ENCODE measurements around the gene ITGA2. TPM values are rescaled to one million over a fixed set of nuclear protein-coding genes. Genes with fewer than 3 reads are reported as not detected.
A peak's percentile ranks its signal among the peaks of the same experiment; 100 is the strongest.
"Not testable (repeated sequence)": the region's sequence is repeated elsewhere in the genome, so short reads cannot be mapped to it uniquely, and the experiment has no call there.

The ITGA2 gene
- total RNA-seq, 1 experiment from 2014 or later, result 13.6 TPM

- H3K36me3 ChIP-seq (ENCODE audit: control insufficient read depth, insufficient read depth, low read length), result no peaks in the 10 kb centered on the region
- Mint-ChIP-seq H3K27ac (ENCODE audit: unreplicated experiment) (no peak overlapping the region), H3K4me1 (ENCODE audit: low read depth, unreplicated experiment) (peaks cover 9% of the 10 kb centered on the region), H3K4me3 (ENCODE audit: unreplicated experiment) (no peak overlapping the region), H3K27me3 (ENCODE audit: insufficient read depth, unreplicated experiment) (no peaks in the 10 kb centered on the region), H3K9me3 (ENCODE audit: unreplicated experiment) (peaks cover 7% of the 10 kb centered on the region), H3K36me3 (ENCODE audit: insufficient read depth, unreplicated experiment) (no peaks in the 10 kb centered on the region)
- peaks cover 14% of the 10 kb centered on the region for H3K4me1 ChIP-seq
- ChIA-PET POLR2A (no interaction called here), CTCF (interaction anchor here (1.5 kb wide), 1 partner anchor 15 kb away, joined by 4 read pairs; no protein-coding TSS in a partner anchor)
- TF ChIP-seq CTCF (IDR thresholded peaks at IDR 0.05; ENCODE audit: insufficient read depth in 1 of 2, low read depth in 1 of 2, low read length in 1 of 2, severe bottlenecking in 1 of 2, unreplicated experiment in 1 of 2), result no peak
- no peaks in the 10 kb centered on the region for H3K27me3 ChIP-seq (replicated peaks; ENCODE audit: control insufficient read depth, insufficient read depth, low read length)
- BruUV-seq (replicated peaks), result no TSS peak
- peaks cover 6% of the 10 kb centered on the region; the same call in 1 of the 2 replicates for H3K9me3 ChIP-seq
- no peak for DNase-seq
- H3K4me3 ChIP-seq (ENCODE audit: low read depth, low read length), result no peak overlapping the region
- intact Hi-C loops (cut with micrococcal nuclease; ENCODE audit: unreplicated experiment), result no loop called here
These were observed 25.5 kb upstream of the ITGA2 start for GRCh38 chr5:52963636-52964035.

GRCh38 chr5:52964138-52964537 lies 25.0 kb upstream of the ITGA2 start:
- Histone ChIP-seq H3K36me3 (ENCODE audit: control insufficient read depth, insufficient read depth, low read length) (no peaks in the 10 kb centered on the region), H3K9me3 (peaks cover 6% of the 10 kb centered on the region; the same call in 1 of the 2 replicates), H3K27me3 (replicated peaks; ENCODE audit: control insufficient read depth, insufficient read depth, low read length) (no peaks in the 10 kb centered on the region), H3K4me1 (peaks cover 11% of the 10 kb centered on the region; the same call in 1 of the 2 replicates), H3K4me3 (ENCODE audit: low read depth, low read length) (no peak overlapping the region)
- Mint-ChIP-seq H3K4me1 (ENCODE audit: low read depth, unreplicated experiment) (peaks cover 9% of the 10 kb centered on the region), H3K27ac (ENCODE audit: unreplicated experiment) (no peak overlapping the region), H3K4me3 (ENCODE audit: unreplicated experiment) (no peak overlapping the region), H3K9me3 (ENCODE audit: unreplicated experiment) (peaks cover 7% of the 10 kb centered on the region), H3K27me3 (ENCODE audit: insufficient read depth, unreplicated experiment) (no peaks in the 10 kb centered on the region), H3K36me3 (ENCODE audit: insufficient read depth, unreplicated experiment) (no peaks in the 10 kb centered on the region)
- no peak for DNase-seq
- ChIA-PET CTCF (no interaction called here), POLR2A (no interaction called here)
- intact Hi-C loops (cut with micrococcal nuclease; ENCODE audit: unreplicated experiment), result no loop called here
- TF ChIP-seq CTCF (IDR thresholded peaks at IDR 0.05; ENCODE audit: insufficient read depth in 1 of 2, low read depth in 1 of 2, low read length in 1 of 2, severe bottlenecking in 1 of 2, unreplicated experiment in 1 of 2), result peak in 1 of 2 experiments; percentile 9
- BruUV-seq (replicated peaks), result no TSS peak

- DNase-seq; H3K27me3 ChIP-seq (replicated peaks; ENCODE audit: control insufficient read depth, insufficient read depth, low read length); POLR2A ChIA-PET; BruUV-seq (replicated peaks); H3K4me3 ChIP-seq (ENCODE audit: low read depth, low read length); CTCF ChIA-PET; intact Hi-C loops (cut with micrococcal nuclease; ENCODE audit: unreplicated experiment); H3K27ac Mint-ChIP-seq (ENCODE audit: unreplicated experiment); H3K36me3 ChIP-seq (ENCODE audit: control insufficient read depth, insufficient read depth, low read length); H3K4me1 ChIP-seq; H3K4me1 Mint-ChIP-seq (ENCODE audit: low read depth, unreplicated experiment); H3K27me3 Mint-ChIP-seq (ENCODE audit: insufficient read depth, unreplicated experiment); H3K4me3 Mint-ChIP-seq (ENCODE audit: unreplicated experiment); H3K36me3 Mint-ChIP-seq (ENCODE audit: insufficient read depth, unreplicated experiment): not testable (repeated sequence)
- peaks cover 14% of the 10 kb centered on the region for H3K9me3 ChIP-seq
- peaks cover 15% of the 10 kb centered on the region for H3K9me3 Mint-ChIP-seq (ENCODE audit: unreplicated experiment)
These were observed 13.0 kb upstream of the ITGA2 start for GRCh38 chr5:52976157-52976556.

All from Caco-2 (cell line).